Thyroid gland (tissue), 4 donors: ENCODE results near the gene EPM2A. TPM values are rescaled to one million over a fixed set of nuclear protein-coding genes. Genes with fewer than 3 reads are reported as not detected.

Source experiments
- DNase-seq, 2 donors: peaks; one replicate each; pipeline ENCODE4 v3.0.0-alpha.2; 2019
- H3K27ac ChIP-seq, 3 donors: fragments of 200-600 bp; sonication (generic); 1 replicate in 2 of 3; 2 replicates in 1 of 3; pipeline ENCODE4 v1.5.1; 2016 to 2019; ENCODE audit warnings: mild to moderate bottlenecking in 1 of 3, moderate library complexity in 1 of 3
- H3K27me3 ChIP-seq: fragments of 200-600 bp; sonication (generic); one replicate; pipeline ENCODE4 v1.5.1; 2019
- H3K36me3 ChIP-seq, 2 donors: fragments of 200-600 bp; sonication (generic); one replicate each; pipeline ENCODE4 v1.5.1; 2016 to 2019
- H3K4me1 ChIP-seq, 2 donors: fragments of 200-600 bp; sonication (generic); one replicate each; pipeline ENCODE4 v1.5.1; 2017 to 2019
- H3K4me3 ChIP-seq, 3 donors: fragments of 200-600 bp; sonication (generic); replicated peaks in 1 of 3; 1 replicate in 2 of 3; 2 replicates in 1 of 3; pipeline ENCODE4 v1.5.1; 2016; ENCODE audit warnings: mild to moderate bottlenecking in 1 of 3
- H3K9me3 ChIP-seq: fragments of 200-600 bp; sonication (generic); one replicate; pipeline ENCODE4 v1.5.1; 2017
- POLR2A ChIP-seq, 2 donors: fragments of 450-650 bp; IDR thresholded peaks; one replicate each; pipeline ENCODE4 v1.6.1; 2017; ENCODE audit warnings: antibody characterized with exemption in 2 of 2, mild to moderate bottlenecking in 2 of 2, moderate library complexity in 1 of 2
- WGBS, 2 donors: methylation state at CpG; one replicate each; pipeline ENCODE4 v1.1.5; 2017; 5-methylcytosine and 5-hydroxymethylcytosine counted together
- intact Hi-C: fragments of 100-400 bp; cut with DNase I; formaldehyde crosslinking; loops from one replicate; pipeline ENCODE4 v1.15.1; 2023
- total RNA-seq, 4 donors: library from RNA; depleted of rRNA; stranded (reverse); fragments of >200 nt; gene quantifications; one replicate each; pipeline ENCODE4 v1.2.3, GENCODE V29; 2016
- TF ChIP-seq, protein P1 (sequence below), 6 experiments: fragments of 200-600 bp in 3 of 6; fragments of 450-650 bp in 3 of 6; sonication (generic) in 3 of 6; IDR thresholded peaks; one replicate each; pipeline ENCODE4 v1.5.1; 2016 to 2019; ENCODE audit warnings: antibody characterized with exemption in 6 of 6, mild to moderate bottlenecking in 2 of 6, inconsistent platforms in 1 of 6, moderate library complexity in 1 of 6

The EPM2A gene
- total RNA-seq, 4 donors from 2014 or later = 11.4 to 53.8 (median 15.6) TPM

DNA sequence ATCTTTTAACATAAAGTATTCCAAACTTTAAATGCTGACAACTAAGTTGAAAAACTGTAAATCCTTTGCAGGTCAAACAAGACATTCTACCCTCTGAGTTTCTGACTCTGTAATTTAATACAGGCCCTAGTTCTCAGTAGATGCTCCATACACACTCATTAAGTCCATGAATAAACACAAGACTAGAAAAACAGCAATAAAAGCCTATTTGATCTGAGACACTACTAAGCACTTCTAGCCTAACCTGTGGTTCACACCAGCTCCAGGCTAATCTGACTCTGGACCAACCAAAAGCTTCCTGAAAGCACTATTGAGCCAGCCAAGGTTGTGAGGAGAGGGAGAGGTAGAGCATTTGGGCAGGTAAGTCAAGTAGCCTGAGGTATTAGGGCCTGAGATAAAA lies 103.9 kb downstream of the EPM2A start:
- no peaks in the 10 kb centered on the region for H3K4me1 ChIP-seq
- no peak overlapping the region for H3K4me3 ChIP-seq
- peaks cover 0 to 5% of the 10 kb centered on the region in 2 donors for H3K36me3 ChIP-seq
- no peak for DNase-seq
- no peaks in the 10 kb centered on the region for H3K27me3 ChIP-seq
- TF ChIP-seq POLR2A (IDR thresholded peaks at IDR 0.05) = no peak
- TF ChIP-seq, protein P1, sequence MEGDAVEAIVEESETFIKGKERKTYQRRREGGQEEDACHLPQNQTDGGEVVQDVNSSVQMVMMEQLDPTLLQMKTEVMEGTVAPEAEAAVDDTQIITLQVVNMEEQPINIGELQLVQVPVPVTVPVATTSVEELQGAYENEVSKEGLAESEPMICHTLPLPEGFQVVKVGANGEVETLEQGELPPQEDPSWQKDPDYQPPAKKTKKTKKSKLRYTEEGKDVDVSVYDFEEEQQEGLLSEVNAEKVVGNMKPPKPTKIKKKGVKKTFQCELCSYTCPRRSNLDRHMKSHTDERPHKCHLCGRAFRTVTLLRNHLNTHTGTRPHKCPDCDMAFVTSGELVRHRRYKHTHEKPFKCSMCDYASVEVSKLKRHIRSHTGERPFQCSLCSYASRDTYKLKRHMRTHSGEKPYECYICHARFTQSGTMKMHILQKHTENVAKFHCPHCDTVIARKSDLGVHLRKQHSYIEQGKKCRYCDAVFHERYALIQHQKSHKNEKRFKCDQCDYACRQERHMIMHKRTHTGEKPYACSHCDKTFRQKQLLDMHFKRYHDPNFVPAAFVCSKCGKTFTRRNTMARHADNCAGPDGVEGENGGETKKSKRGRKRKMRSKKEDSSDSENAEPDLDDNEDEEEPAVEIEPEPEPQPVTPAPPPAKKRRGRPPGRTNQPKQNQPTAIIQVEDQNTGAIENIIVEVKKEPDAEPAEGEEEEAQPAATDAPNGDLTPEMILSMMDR (IDR thresholded peaks at IDR 0.05) = no peak
- intact Hi-C loops = no loop called here
- no peaks in the 10 kb centered on the region for H3K9me3 ChIP-seq
- H3K27ac ChIP-seq = no peak overlapping the region

DNA sequence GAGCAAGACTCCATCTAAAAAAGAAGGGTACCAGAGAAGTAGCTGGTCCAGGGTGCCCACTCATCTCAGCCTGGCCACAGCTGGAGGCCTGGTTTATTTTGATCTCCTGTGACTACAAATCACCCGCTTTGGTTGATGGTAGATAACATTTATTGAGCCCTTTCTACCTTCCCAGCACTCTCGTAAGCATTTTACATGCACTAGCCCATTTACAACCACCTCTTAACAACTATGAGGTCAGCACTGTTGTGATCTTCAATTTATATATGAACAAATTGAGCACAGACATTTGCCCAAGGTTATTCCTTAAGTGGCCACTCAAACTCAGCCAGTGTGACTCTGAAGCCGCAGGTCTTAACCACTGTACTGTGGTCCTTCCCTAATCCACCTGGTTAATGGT lies 104.7 kb downstream of the EPM2A start:
- intact Hi-C loops = no loop called here
- no peak overlapping the region for H3K27ac ChIP-seq
- peaks cover 0 to 5% of the 10 kb centered on the region in 2 donors for H3K36me3 ChIP-seq
- DNase-seq = no peak
- no peak for TF ChIP-seq POLR2A (IDR thresholded peaks at IDR 0.05)
- TF ChIP-seq, protein P1 (IDR thresholded peaks at IDR 0.05) = no peak
- H3K9me3 ChIP-seq = no peaks in the 10 kb centered on the region
- no peak overlapping the region for H3K4me3 ChIP-seq
- no peaks in the 10 kb centered on the region for H3K27me3 ChIP-seq
- WGBS, 2 donors = 94 to 99% methylated on average over 3 of the region's 3 CpGs
- H3K4me1 ChIP-seq = no peaks in the 10 kb centered on the region

DNA sequence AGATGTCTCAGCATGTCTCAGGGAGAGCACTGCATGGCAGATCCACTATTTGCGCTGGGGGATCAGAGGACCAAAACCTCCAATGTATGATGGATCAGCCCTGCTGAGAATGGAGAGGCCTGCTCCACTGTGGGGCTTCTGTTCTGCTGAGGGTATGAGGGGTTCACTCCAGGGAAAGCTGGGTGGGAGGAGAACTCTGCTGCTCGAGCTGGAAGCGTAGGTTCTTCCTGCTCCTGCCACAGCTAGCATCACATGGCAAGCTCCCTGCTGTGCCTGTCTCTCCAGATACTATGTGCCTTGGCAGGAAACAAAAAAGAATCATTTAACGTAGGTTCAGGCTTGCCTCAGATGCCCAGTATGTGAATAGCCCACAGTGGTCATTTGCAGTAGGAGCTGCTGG lies 105.8 kb downstream of the EPM2A start:
- no peak for DNase-seq
- Histone ChIP-seq H3K4me3 (no peak overlapping the region), H3K36me3 (peaks cover 0 to 5% of the 10 kb centered on the region in 2 donors), H3K4me1 (no peaks in the 10 kb centered on the region), H3K9me3 (no peaks in the 10 kb centered on the region), H3K27ac (no peak overlapping the region), H3K27me3 (no peaks in the 10 kb centered on the region)
- no peak for TF ChIP-seq POLR2A (IDR thresholded peaks at IDR 0.05)
- TF ChIP-seq, protein P1 (IDR thresholded peaks at IDR 0.05) = no peak
- 92 to 100% methylated on average over 4 of the region's 4 CpGs for WGBS, 2 donors
- intact Hi-C loops = no loop called here

DNA sequence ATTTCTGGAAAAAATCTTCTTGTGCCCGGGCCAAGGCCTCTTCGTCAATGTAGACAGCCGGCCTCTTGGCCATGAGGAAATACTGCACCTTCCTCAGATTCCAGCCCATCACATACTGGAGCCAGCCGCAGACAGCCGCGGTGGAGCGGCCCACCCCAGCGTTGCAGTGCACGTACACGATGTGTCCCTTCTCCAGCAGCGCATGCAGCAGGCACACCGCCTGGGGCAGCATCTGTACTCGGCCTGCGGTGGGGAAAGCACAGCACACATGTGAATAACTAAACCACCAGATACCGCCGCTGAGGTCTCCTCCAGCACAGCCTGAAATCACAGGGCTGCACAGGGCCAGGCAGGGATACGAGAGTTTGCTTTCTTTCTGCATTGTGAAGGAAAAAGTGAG lies 107.9 kb downstream of the EPM2A start:
- Histone ChIP-seq H3K4me1 (no peaks in the 10 kb centered on the region), H3K4me3 (no peak overlapping the region), H3K27me3 (no peaks in the 10 kb centered on the region), H3K36me3 (peaks cover 0 to 5% of the 10 kb centered on the region in 2 donors), H3K27ac (no peak overlapping the region), H3K9me3 (no peaks in the 10 kb centered on the region)
- intact Hi-C loops = no loop called here
- DNase-seq = no peak
- TF ChIP-seq, protein P1 (IDR thresholded peaks at IDR 0.05) = no peak
- no peak for TF ChIP-seq POLR2A (IDR thresholded peaks at IDR 0.05)
- WGBS, 2 donors = 95 to 98% methylated on average over 12 to 17 of the region's 17 CpGs

DNA sequence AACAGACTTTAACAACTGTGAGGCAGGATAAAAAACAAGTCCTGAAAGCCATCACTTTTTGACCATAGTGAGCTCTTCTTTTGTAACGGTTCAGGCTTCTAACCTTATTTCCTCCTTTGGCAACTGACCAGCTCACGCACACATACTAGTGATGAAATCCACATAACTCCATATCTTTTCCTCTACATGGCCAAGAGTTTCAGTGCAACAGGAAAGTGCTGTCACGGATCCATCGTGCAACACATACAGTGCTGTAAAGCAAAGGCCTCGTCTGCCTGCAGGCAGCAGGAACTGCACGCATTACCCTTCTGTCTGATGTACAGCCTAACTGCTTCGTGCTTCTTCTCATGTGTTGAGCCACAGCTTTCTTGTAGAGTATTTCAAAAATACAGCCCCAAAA lies 108.5 kb downstream of the EPM2A start:
- Histone ChIP-seq H3K36me3 (peaks cover 0 to 5% of the 10 kb centered on the region in 2 donors), H3K27ac (no peak overlapping the region)
- intact Hi-C loops = no loop called here

More for the DNA sequence above, 108.5 kb downstream of the EPM2A start:
- H3K27me3 ChIP-seq = no peaks in the 10 kb centered on the region
- no peak overlapping the region for H3K4me3 ChIP-seq
- DNase-seq = no peak
- TF ChIP-seq, protein P1 (IDR thresholded peaks at IDR 0.05) = no peak
- no peak for TF ChIP-seq POLR2A (IDR thresholded peaks at IDR 0.05)
- H3K9me3 ChIP-seq = no peaks in the 10 kb centered on the region
- WGBS, 2 donors = 75 to 87% methylated on average over 7 of the region's 7 CpGs
- H3K4me1 ChIP-seq = no peaks in the 10 kb centered on the region
